ENCODE measurements around the gene COX20.

GRCh38 chr1:244844155-244845121, 9.0 kb downstream of the COX20 start:
- TF ChIP-seq CTCF (IDR thresholded peaks at IDR 0.05) (no peak), EP300 (IDR thresholded peaks at IDR 0.05) (no peak)
